ENCODE measurements around the gene E2F3. TPM values are rescaled to one million over a fixed set of nuclear protein-coding genes. Genes with fewer than 3 reads are reported as not detected.

Gene E2F3
- total RNA-seq, 1 experiment from 2014 or later = 30.2 TPM

GRCh38 chr6:20389066-20389465 is 12.6 kb upstream of the E2F3 start (continued):
- no peak for TF ChIP-seq ZBTB43 (CRISPR knock-in tag; IDR thresholded peaks at IDR 0.05)
- TF ChIP-seq ATF6 (CRISPR knock-in tag; IDR thresholded peaks at IDR 0.05) = no peak
- no peak for TF ChIP-seq ATF3 (CRISPR knock-in tag; conservative IDR thresholded peaks at IDR 0.05)
- no peak for TF ChIP-seq PRDM15 (CRISPR knock-in tag; IDR thresholded peaks at IDR 0.05)
- TF ChIP-seq STAT6 (CRISPR knock-in tag; conservative IDR thresholded peaks at IDR 0.05; ENCODE audit: low read depth) = no peak
- TF ChIP-seq NR3C1 (CRISPR knock-in tag; conservative IDR thresholded peaks at IDR 0.05; ENCODE audit: low read depth) = no peak
- TF ChIP-seq USF1 (CRISPR knock-in tag; IDR thresholded peaks at IDR 0.05) = no peak
- no peak for TF ChIP-seq OVOL2 (CRISPR knock-in tag; IDR thresholded peaks at IDR 0.05; ENCODE audit: borderline replicate concordance)

GRCh38 chr6:20393297-20393696 is 8.4 kb upstream of the E2F3 start:
- H3K27me3 Mint-ChIP-seq (ENCODE audit: low read depth) = peaks cover 4% of the 10 kb centered on the region; the same call in 1 of the 2 replicates
- no peak for DNase-seq (ENCODE audit: low spot score)
- POLR2A ChIA-PET = no interaction called here
- no peaks in the 10 kb centered on the region for H3K36me3 Mint-ChIP-seq
- H3K9me3 Mint-ChIP-seq = no peaks in the 10 kb centered on the region
- no peak for ATAC-seq
- TF ChIP-seq RELA (CRISPR knock-in tag; IDR thresholded peaks at IDR 0.05; ENCODE audit: borderline replicate concordance) = no peak
- TF ChIP-seq ESRRA (CRISPR knock-in tag; IDR thresholded peaks at IDR 0.05; ENCODE audit: borderline replicate concordance) = no peak
- no peak for TF ChIP-seq ATF1 (CRISPR knock-in tag; IDR thresholded peaks at IDR 0.05)
- TF ChIP-seq ATF6 (CRISPR knock-in tag; IDR thresholded peaks at IDR 0.05) = no peak
- TF ChIP-seq ATF2 (CRISPR knock-in tag; IDR thresholded peaks at IDR 0.05; ENCODE audit: borderline replicate concordance, low read depth) = no peak
- no peak overlapping the region for H3K4me3 Mint-ChIP-seq
- H3K4me1 Mint-ChIP-seq = no peaks in the 10 kb centered on the region
- CTCF ChIA-PET = no interaction called here
- no peak overlapping the region for H3K27ac Mint-ChIP-seq

Measured in WTC11 (cell line).